Astrocyte (in vitro differentiated cells and primary cell): Measurements from ENCODE around the gene HOMER1. TPM values are rescaled to one million over a fixed set of nuclear protein-coding genes. Genes with fewer than 3 reads are reported as not detected.

Experiments
- DNase-seq: peaks from one replicate; pipeline ENCODE4 v3.0.0-alpha.2; 2010; ENCODE audit warnings: low read depth
- FAIRE-seq: peaks from 2 replicates; lab custom pipeline; 2011; peaks lifted over from hg19 to GRCh38; lab: Jason Lieb, UNC
- H2AFZ ChIP-seq: 2 replicates; pipeline ENCODE4 v1.6.0; 2012; ENCODE audit warnings: low read depth, low read length, inconsistent platforms
- H3K27ac ChIP-seq: 2 replicates; pipeline ENCODE4 v1.5.1; 2011; ENCODE audit warnings: low read depth, low read length, inconsistent platforms
- H3K27me3 ChIP-seq: 2 replicates; pipeline ENCODE4 v1.6.0; 2011; ENCODE audit warnings: low read length, inconsistent platforms; ENCODE audit not compliant: insufficient read depth
- H3K36me3 ChIP-seq: 2 replicates; pipeline ENCODE4 v1.5.1; 2011; ENCODE audit warnings: low read length, inconsistent platforms; ENCODE audit not compliant: insufficient read depth
- H3K4me1 ChIP-seq: 2 replicates; pipeline ENCODE4 v1.5.1; 2011; ENCODE audit warnings: low read length, inconsistent platforms; ENCODE audit not compliant: insufficient read depth
- H3K4me2 ChIP-seq: 2 replicates; pipeline ENCODE4 v1.6.0; 2012; ENCODE audit warnings: low read length, inconsistent platforms
- H3K4me3 ChIP-seq: 2 replicates; pipeline ENCODE4 v1.5.1; 2011; ENCODE audit warnings: low read depth, mild to moderate bottlenecking, low read length, inconsistent platforms; ENCODE audit not compliant: insufficient read depth
- H3K79me2 ChIP-seq: 2 replicates; pipeline ENCODE4 v1.6.0; 2012; ENCODE audit warnings: mild to moderate bottlenecking, low read length, inconsistent platforms; ENCODE audit not compliant: insufficient read depth
- H3K9ac ChIP-seq: 2 replicates; pipeline ENCODE4 v1.6.0; 2012; ENCODE audit warnings: mild to moderate bottlenecking, low read length, inconsistent platforms
- H3K9me3 ChIP-seq: 2 replicates; pipeline ENCODE4 v1.5.1; 2012; ENCODE audit warnings: low read depth, mild to moderate bottlenecking, low read length, inconsistent platforms; ENCODE audit not compliant: insufficient read depth
- H4K20me1 ChIP-seq: 2 replicates; pipeline ENCODE4 v1.6.0; 2012; ENCODE audit warnings: low read length, inconsistent platforms; ENCODE audit not compliant: insufficient read depth
- H3K27ac Mint-ChIP-seq: one replicate; pipeline ENCODE4 v1.8.0; 2021; ENCODE audit warnings: mild to moderate bottlenecking, mixed read lengths; ENCODE audit not compliant: unreplicated experiment
- H3K27me3 Mint-ChIP-seq: one replicate; pipeline ENCODE4 v1.8.0; 2021; ENCODE audit warnings: low read depth, mixed read lengths; ENCODE audit not compliant: unreplicated experiment
- H3K36me3 Mint-ChIP-seq: one replicate; pipeline ENCODE4 v1.8.0; 2021; ENCODE audit warnings: low read depth, mixed read lengths; ENCODE audit not compliant: unreplicated experiment
- H3K4me1 Mint-ChIP-seq: one replicate; pipeline ENCODE4 v1.8.0; 2021; ENCODE audit warnings: low read depth, mixed read lengths; ENCODE audit not compliant: unreplicated experiment
- H3K4me3 Mint-ChIP-seq: one replicate; pipeline ENCODE4 v1.8.0; 2021; ENCODE audit warnings: mild to moderate bottlenecking, moderate library complexity, mixed read lengths; ENCODE audit not compliant: unreplicated experiment
- H3K9me3 Mint-ChIP-seq: one replicate; pipeline ENCODE4 v1.8.0; 2021; ENCODE audit warnings: mild to moderate bottlenecking, mixed read lengths; ENCODE audit not compliant: unreplicated experiment
- CTCF ChIP-seq: IDR thresholded peaks from 2 replicates; pipeline ENCODE4 v1.5.1; 2011; ENCODE audit warnings: low read depth, mild to moderate bottlenecking, inconsistent platforms, low read length, moderate library complexity; ENCODE audit not compliant: insufficient read depth
- EZH2 ChIP-seq: IDR thresholded peaks from 2 replicates; pipeline ENCODE4 v1.6.1; 2012; ENCODE audit warnings: mild to moderate bottlenecking, low read length, inconsistent platforms; ENCODE audit not compliant: insufficient read depth
- total RNA-seq: library from RNA; stranded (reverse); gene quantifications from 2 replicates; pipeline ENCODE4 v1.2.1, GENCODE V29; 2021

Gene HOMER1
- total RNA-seq, 1 donor from 2014 or later: 26.9 TPM

GRCh38 chr5:79418276-79418675 lies 95.7 kb downstream of the HOMER1 start:
- TF ChIP-seq CTCF: no peak
- DNase-seq (peak; percentile 24), FAIRE-seq (no peak)
- H3K27ac Mint-ChIP-seq: no peak overlapping the region
- H3K36me3 ChIP-seq: no peaks in the 10 kb centered on the region
- no peaks in the 10 kb centered on the region for H3K9me3 Mint-ChIP-seq
- H3K9me3 ChIP-seq: no peaks in the 10 kb centered on the region
- no peaks in the 10 kb centered on the region for H3K27me3 Mint-ChIP-seq
- no peak overlapping the region for H2AFZ ChIP-seq
- H3K36me3 Mint-ChIP-seq: no peaks in the 10 kb centered on the region
- no peak overlapping the region for H3K27ac ChIP-seq
- H3K4me2 ChIP-seq: peak overlapping the region; percentile 2
- no peak overlapping the region for H3K9ac ChIP-seq
- H3K79me2 ChIP-seq: no peaks in the 10 kb centered on the region
- no peaks in the 10 kb centered on the region for H3K4me1 ChIP-seq
- no peak overlapping the region for H3K4me3 ChIP-seq
- no peaks in the 10 kb centered on the region for H3K27me3 ChIP-seq
- H3K4me3 Mint-ChIP-seq: no peak overlapping the region
- peaks cover 4% of the 10 kb centered on the region for H3K4me1 Mint-ChIP-seq
- H4K20me1 ChIP-seq: no peaks in the 10 kb centered on the region

- H3K27ac ChIP-seq: no peak overlapping the region
- H2AFZ ChIP-seq: no peak overlapping the region
- no peaks in the 10 kb centered on the region for H4K20me1 ChIP-seq
- H3K4me1 ChIP-seq: no peaks in the 10 kb centered on the region
- no peaks in the 10 kb centered on the region for H3K79me2 ChIP-seq
- no peaks in the 10 kb centered on the region for H3K9me3 Mint-ChIP-seq
- H3K4me2 ChIP-seq: no peak overlapping the region
- H3K4me3 ChIP-seq: no peak overlapping the region
- no peak overlapping the region for H3K4me3 Mint-ChIP-seq
- TF ChIP-seq EZH2: no peak
- no peak for TF ChIP-seq CTCF
- DNase-seq: no peak
- no peaks in the 10 kb centered on the region for H3K27me3 ChIP-seq
- no peak for FAIRE-seq
- H3K36me3 ChIP-seq: no peaks in the 10 kb centered on the region
- H3K4me1 Mint-ChIP-seq: peaks cover 4% of the 10 kb centered on the region
- H3K36me3 Mint-ChIP-seq: peaks cover under 1% of the 10 kb centered on the region
- H3K9ac ChIP-seq: no peak overlapping the region
- H3K27me3 Mint-ChIP-seq: no peaks in the 10 kb centered on the region
- no peaks in the 10 kb centered on the region for H3K9me3 ChIP-seq
- no peak overlapping the region for H3K27ac Mint-ChIP-seq
Measured at GRCh38 chr5:79417495-79417894, 96.4 kb downstream of the HOMER1 start.

DNA sequence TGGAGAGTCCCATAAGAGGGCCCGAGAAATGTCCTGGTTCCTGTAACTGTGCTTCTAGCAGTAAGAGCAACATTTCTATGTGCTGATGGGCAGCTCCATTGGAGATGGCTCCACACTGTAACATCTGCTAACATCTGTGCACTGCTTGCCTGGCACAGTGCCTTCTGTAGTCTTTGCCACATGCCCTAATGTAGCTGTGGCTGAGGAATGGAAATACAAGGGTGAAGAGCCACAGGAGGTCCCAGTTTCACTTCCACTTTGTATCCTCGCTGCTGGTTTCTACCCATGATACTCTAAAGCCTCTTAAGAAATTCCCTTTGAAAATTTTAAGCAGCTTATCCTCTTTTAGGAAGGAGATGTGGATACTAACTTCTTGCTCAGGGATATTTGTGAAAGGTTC lies 97.4 kb downstream of the HOMER1 start:
- no peak for DNase-seq
- H3K4me3 ChIP-seq: no peak overlapping the region
- H2AFZ ChIP-seq: no peak overlapping the region
- Mint-ChIP-seq H3K9me3 (no peaks in the 10 kb centered on the region), H3K36me3 (peaks cover 5% of the 10 kb centered on the region), H3K27ac (no peak overlapping the region), H3K27me3 (no peaks in the 10 kb centered on the region), H3K4me3 (no peak overlapping the region), H3K4me1 (peaks cover 4% of the 10 kb centered on the region)
- H3K27ac ChIP-seq: no peak overlapping the region
- no peaks in the 10 kb centered on the region for H3K27me3 ChIP-seq
- no peak for TF ChIP-seq CTCF
- TF ChIP-seq EZH2: no peak
- H3K36me3 ChIP-seq: no peaks in the 10 kb centered on the region
- no peaks in the 10 kb centered on the region for H3K9me3 ChIP-seq
- no peak for FAIRE-seq
- H3K79me2 ChIP-seq: no peaks in the 10 kb centered on the region
- H3K4me2 ChIP-seq: no peak overlapping the region
- no peaks in the 10 kb centered on the region for H4K20me1 ChIP-seq
- H3K4me1 ChIP-seq: no peaks in the 10 kb centered on the region
- H3K9ac ChIP-seq: no peak overlapping the region
